Stimulated activated naive CD8-positive, alpha-beta T cell treated with anti-CD3 and anti-CD28 coated beads, Interleukin-15, Interleukin-2, amounts not matched to agents 100 U/mL and 50 U/mL, for 24 hours (primary cell): ENCODE data around the gene TAF6.

ENCODE experiments used
- ATAC-seq: fragments of 150-1000 bp; cut with Tn5 transposase; one replicate; pipeline ENCODE4 v1.10.0; 2021
- DNase-seq: peaks from one replicate; pipeline ENCODE4 v3.0.0; 2021

Gene TAF6

GRCh38 chr7:100120733-100121036 lies 1.5 kb upstream of the TAF6 start:
- ATAC-seq: no peak

DNA sequence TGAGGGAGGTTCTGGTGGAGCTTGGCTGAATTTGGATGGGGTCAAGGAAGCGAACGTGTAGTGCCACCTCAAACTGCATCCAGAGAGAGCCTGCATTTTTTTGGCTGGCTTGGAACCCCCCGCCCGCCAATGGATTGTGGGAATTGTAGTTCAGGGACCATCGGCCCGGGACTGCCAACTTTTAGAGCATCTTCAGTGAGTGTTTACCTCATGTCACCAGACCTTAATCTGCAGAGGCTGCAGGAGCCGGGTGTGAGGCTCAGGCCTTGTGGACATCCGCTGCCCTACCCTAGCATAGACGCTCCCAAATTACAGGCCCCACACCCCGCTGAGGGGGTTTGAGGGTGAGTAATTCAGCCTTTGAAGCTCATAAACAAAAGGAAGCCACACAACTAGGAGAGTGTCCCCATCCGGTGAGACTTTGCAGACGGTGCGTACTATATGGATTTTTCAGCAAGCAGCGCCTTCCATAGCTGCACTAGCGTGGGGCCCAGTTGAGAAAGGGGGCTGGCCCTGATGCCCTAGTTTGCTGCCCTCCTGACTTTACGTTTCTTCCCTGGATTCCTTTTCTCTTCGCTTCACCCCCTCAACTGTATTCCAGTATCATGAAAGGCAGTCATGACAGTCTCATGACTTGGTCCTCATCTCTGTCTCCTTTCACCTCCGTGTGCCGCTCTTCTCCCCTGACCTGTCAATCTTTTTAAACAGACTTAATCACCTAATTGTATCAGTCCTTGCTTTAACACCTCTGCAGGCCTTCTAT lies 993 bp upstream of the TAF6 start:
- DNase-seq: peak; percentile 68

More at GRCh38 chr7:100120733-100121036, 1.5 kb upstream of the TAF6 start:
- DNase-seq: no peak

GRCh38 chr7:100118388-100119071 lies 628 bp downstream of the TAF6 start:
- ATAC-seq (no peak), DNase-seq (no peak)

More for the DNA sequence above, 993 bp upstream of the TAF6 start:
- peak; percentile 67 for ATAC-seq

- no peak for ATAC-seq
- no peak for DNase-seq
Measured at GRCh38 chr7:100115026-100115425, 4.1 kb downstream of the TAF6 start.

GRCh38 chr7:100111914-100112313 lies 7.2 kb downstream of the TAF6 start:
- no peak for DNase-seq
- no peak for ATAC-seq

DNA sequence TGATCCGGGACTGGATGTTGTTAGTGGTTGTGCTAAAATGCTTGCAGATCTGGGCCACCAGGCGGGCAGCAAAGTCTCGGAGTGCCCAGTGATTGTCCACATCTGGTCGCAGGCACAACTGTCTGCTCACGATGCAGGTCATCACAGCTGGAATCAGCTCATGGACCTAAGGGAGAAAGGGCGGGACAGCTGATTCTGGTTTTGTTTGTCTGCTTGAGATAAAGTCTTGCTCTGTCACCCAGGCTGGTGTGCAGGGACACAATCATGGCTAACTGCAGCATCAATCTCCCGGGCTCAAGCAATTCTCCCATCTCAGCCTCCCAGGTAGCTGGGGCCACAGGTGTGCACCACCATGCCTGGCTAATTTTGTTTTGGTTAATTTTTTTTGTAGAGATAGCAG lies 8.0 kb downstream of the TAF6 start:
- DNase-seq (no peak), ATAC-seq (no peak)

- no peak for ATAC-seq
- no peak for DNase-seq
Measured at GRCh38 chr7:100109521-100110163, 9.5 kb downstream of the TAF6 start.

DNA sequence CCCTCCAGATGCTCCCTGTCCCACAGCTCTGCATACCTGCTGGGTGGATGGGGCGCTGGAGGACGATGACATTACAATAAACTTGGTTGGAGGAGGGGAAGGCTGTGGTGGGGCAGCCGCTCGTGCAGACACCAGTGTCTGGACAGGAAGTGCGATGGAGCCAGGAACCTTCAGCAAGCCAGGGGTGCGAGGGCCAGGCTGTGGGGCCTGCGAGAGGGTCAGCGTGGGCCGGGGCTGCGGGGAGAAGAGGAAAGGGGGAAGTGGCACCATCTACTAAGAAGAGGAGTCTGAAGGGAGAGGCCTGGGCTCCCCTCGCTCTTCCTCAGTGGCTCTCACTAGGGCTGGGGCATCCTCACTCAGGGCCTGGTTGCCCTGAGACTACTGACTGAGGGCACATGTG lies 11.3 kb downstream of the TAF6 start:
- DNase-seq (no peak), ATAC-seq (no peak)

DNA sequence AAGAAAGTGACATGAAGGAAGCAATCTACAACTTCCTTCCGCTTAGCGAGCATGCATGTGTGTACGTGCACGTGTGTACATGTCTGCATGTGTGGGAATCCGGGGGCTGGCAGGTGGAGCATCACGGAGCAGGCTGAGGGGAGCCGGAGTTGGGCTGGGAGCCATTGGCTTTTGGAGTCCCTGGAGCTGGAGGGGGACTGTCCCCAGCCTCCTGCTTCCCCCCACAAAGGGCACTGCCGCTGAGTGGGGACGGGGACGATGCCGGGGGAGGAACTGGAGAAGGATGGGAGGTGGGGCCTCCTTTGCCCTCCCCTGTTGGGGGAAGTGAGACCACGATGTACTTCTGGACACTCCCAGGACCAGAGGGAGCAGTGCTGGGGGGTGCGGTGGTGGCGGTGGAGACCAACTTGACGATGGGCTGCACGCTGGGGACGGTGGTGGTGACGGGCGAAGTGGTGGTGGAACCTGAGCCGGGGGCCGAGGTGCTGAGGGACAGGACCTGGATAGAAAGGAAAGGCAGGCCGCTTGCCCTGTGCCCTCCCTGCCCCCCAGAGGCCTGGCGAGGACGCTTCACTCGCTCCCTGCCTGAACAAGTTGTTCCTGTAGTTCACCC lies 11.9 kb downstream of the TAF6 start:
- no peak for ATAC-seq
- DNase-seq: no peak

DNA sequence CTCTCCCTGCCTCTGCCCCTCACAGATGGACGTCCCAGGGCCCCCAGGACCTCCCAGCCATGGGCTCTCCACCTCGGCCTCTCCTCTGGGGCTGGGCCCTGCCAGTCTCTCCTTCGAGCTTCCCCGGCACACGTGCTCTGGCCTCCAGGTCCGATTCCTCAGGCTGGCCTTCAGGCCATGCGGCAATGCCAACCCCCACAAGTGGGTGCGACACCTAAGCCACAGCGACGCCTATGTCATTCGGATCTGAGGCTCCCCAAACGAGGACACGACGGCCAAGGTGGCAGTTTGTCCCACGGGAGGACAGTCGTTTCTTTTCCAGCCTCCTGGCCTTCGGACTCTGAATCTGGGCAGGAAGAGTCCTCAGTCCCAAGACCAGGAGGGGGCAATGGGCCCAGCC lies 12.5 kb downstream of the TAF6 start:
- ATAC-seq (no peak), DNase-seq (no peak)

DNA sequence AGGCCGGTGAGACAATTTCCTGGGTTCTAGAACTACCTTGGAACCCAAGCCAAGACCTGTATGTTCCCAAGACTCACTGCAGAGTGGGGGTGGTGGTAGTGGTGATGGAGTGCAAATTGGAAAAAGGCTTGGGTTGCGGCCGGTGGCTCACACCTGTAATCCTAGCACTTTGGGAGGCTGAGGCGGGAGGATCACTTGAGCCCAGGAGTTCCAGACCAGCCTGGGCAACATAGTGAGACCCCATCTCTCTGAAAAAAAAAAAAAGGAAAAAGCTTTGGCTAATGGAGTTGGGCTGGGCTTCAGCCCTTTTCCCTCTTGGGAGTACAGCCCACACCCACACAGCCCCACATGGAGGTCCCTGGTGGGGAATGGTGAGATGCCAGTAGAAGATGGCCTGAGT lies 13.6 kb downstream of the TAF6 start:
- no peak for DNase-seq
- no peak for ATAC-seq

GRCh38 chr7:100102950-100103840 lies 16.0 kb downstream of the TAF6 start:
- DNase-seq (no peak), ATAC-seq (no peak)

- ATAC-seq (peak; percentile 91), DNase-seq (peak; percentile 99)
Measured at GRCh38 chr7:100101016-100101862, 17.9 kb downstream of the TAF6 start, which contains the start of the genes AP4M1 and MCM7. Gene AP4M1 (plus strand): TSS chr7:100101643. CDS start chr7:100101715, 72 bp downstream. Gene MCM7 (minus strand): TSS chr7:100101397. CDS start chr7:100101294, 103 bp downstream.

- ATAC-seq (peak; percentile 73), DNase-seq (peak; percentile 91)
Measured at GRCh38 chr7:100100420-100101015, 18.6 kb downstream of the TAF6 start.

- DNase-seq (no peak), ATAC-seq (no peak)
Measured at GRCh38 chr7:100099452-100099851, 19.7 kb downstream of the TAF6 start.

GRCh38 chr7:100098913-100099312 lies 20.2 kb downstream of the TAF6 start:
- no peak for DNase-seq
- ATAC-seq: no peak

DNA sequence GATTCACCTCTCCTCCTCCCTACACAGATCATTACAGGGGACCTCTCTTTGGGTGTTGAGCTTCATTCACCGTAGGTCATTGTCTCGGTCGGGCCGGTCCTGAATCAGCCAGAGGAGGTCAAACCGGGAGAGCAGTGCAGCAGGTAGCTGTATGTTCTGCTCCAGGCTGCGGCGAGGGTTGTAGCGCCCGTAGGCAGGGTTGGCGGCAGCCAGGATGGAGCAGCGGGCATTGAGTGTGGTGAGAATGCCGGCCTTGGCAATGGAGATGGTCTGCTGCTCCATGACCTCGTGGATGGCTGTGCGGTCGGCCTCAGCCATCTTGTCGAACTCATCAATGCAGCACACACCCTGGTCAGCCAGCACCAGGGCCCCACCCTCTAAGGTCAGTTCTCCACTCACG lies 23.5 kb downstream of the TAF6 start:
- no peak for ATAC-seq

GRCh38 chr7:100095289-100095688 lies 23.9 kb downstream of the TAF6 start:
- ATAC-seq (no peak), DNase-seq (no peak)

More for the DNA sequence above, 23.5 kb downstream of the TAF6 start:
- no peak for DNase-seq

GRCh38 chr7:100093925-100094486 lies 25.2 kb downstream of the TAF6 start:
- ATAC-seq (no peak), DNase-seq (no peak)

DNA sequence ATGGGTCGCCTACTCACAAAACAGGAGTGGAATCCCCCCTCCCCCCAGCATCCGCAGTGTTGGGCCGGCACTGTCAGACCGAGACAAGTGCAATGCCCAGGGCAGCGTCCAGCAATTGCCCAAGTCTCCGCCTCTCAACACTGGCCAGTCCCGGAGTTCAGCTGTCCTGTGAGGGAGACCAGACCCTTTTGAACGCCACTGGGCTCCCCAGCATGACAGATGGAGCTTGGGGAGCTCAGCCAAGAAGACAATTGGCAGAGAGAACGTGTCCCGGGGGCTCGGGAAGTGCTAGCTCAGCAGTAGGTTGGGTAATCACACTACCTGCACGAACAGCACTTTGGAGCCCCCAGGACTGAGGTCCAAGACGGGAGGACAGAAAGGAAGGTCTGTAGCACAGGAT lies 25.7 kb downstream of the TAF6 start:
- DNase-seq: no peak
- no peak for ATAC-seq
